Hematopoietic multipotent progenitor cell treated with erythropoietin and hydrocortisone succinate and interleukin-3 and kit ligand, for 17 days (in vitro differentiated cells): Measurements from ENCODE around the gene FAM107B.
A peak's percentile ranks its signal among the peaks of the same experiment; 100 is the strongest.

Experiments used
- DNase-seq: peaks from one replicate; pipeline ENCODE4 v3.0.0-alpha.2; 2015; ENCODE audit warnings: low spot score

FAM107B gene

GRCh38 chr10:14556285-14556956 lies 218.3 kb downstream of the FAM107B start:
- no peak for DNase-seq

GRCh38 chr10:14555807-14556206 lies 218.9 kb downstream of the FAM107B start:
- DNase-seq, result no peak

DNA sequence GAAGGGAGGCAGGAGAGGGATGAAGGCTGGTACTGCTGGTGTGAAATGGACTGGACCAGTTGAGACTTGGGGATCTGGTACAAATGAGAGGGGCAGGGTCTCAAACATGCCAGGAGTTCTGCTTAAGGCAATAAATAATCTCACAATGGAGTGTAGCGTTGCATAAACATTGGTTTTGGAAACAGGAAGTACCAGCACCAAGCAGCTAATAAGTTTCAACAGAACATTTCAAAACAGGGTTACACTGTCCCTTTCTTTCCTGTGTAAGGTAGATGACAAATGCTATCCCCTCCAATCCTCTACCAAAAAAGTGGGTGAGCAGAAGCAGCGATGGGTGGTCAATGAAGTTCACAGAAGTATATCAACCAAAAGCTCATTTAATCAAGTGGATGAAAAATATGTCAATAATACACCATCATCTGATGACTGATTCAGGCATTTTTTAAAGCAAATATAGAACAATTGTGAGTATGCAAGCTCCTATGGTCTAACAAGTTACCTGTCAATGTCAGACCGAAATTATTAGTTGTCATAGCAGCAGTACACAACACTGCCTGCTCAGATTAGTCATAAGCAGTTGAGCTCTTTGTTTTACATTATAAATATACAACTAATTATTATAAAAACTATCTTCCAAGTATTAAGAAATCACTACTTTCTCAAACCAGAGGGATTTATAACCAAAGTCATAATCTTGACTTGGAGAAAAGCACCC lies 220.0 kb downstream of the FAM107B start:
- DNase-seq, result no peak

DNA sequence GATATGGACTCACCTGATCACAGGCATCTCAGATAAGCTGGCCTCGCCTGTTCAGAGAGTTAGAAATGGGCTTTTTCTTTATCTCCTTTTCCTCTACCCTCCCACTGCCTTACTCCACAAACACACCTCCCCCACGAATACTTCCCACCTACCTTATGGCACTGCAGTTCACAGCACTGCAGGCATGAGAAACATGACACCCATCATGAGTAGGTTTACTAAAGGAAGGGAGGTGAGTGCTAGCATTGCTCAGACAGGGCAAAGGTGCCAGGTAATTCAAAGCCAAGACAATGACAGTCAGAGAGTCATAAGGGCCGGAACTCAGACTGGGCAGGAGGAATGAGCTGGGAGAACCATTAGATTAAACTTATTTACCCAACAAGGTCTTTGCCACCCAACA lies 220.6 kb downstream of the FAM107B start:
- DNase-seq, result no peak

DNA sequence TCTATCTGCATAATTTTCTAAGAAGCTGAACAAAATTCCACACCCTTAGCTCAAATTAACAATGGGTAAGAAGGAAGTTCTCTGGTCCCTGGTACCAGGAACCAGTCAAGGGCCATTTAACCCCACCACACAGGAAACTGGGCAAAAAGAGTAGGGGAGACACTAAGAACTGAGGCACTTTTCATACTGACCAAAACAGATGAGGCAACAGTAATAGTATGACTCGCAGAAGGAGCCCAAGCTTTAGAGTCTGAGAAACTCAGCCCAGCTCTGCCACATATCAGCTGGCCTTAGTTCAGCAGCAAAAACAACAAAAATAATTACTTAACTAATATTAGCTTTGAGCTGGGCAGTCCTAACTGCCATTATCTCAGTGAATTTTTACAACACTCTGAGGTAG lies 221.2 kb downstream of the FAM107B start:
- no peak for DNase-seq

GRCh38 chr10:14552015-14552414 lies 222.7 kb downstream of the FAM107B start:
- DNase-seq, result no peak

DNA sequence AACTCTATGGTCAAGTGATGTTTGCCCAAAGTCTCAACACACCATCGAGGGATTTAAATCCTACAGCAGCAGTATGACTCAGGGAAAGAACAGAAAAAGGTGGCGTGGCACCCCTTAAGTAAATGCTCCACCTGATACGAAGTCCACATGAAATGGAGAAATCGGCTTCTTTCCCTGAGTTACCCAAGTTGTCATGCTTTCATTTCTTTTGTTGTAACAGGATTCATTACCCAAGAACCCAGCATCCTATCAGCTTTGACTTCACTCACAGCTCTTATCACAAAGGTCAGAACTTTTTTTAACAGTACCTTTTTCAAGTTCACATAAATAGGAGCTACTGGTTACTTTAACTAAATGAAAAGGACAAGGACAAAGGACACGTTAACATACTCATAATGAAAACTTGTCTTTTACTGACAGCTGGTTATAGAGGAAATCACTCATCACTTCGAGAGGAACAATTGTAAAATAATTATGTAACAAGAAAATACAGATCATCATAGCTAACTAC lies 224.2 kb downstream of the FAM107B start:
- DNase-seq, result no peak

GRCh38 chr10:14549496-14549895 lies 225.2 kb downstream of the FAM107B start:
- DNase-seq, result no peak

DNA sequence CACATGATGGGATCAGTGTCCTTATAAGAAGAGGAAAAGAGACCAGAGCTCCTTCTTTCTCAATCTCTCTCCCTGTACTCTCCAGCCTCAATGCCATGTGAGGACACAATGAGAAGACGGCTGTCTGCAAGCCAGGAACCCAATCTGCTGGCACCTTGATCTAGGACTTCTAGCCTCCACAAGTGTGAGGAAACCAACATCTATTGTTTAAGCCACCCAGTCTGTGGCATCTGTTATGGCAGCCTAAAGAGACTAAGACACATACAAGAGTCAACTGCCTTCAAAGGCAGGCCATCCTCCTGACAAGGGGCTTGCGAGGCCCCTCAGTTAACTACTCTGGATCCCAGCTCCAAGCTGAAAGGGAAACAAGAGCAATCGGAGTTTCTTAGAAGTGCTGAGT lies 225.7 kb downstream of the FAM107B start:
- DNase-seq, result no peak

DNA sequence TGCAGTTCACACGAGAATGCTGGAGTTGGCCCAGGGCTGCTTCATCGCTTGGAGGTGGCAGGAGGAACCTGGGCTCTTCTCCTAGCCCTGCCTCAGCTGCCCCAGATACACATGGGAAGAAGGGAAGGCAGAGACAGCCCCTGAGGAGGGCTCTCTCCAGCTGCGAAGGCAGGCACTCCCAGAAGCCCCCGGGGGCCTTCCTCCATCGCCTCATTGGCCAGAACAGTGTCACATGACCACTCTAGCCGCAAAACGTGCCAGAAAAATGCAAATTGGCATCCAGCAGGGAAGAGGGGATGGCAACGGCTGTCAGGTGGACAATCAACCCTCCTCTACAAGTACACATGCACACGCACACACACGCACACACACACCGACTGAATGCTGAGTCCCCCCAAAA lies 226.2 kb downstream of the FAM107B start:
- DNase-seq, result no peak

- DNase-seq, result no peak
Measured at GRCh38 chr10:14547816-14548215, 226.9 kb downstream of the FAM107B start.

DNA sequence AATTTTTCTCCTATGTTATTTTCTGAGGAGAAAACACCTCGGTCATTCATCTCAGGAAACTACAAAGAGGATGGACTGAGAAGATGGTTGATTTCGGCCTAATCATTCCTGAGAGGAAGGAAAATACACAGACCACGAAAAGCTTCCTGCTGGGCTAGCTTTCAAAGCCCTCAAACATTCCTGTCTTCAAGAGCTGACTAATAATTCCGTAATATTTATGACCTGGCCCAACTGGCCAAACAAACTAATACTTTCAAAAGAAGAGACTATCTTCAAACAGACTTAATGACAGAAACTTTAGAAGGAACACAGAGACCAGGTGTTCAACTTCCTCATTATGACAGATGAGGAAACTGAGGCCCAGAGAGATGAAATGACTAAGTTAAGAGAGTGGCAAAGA lies 228.9 kb downstream of the FAM107B start:
- DNase-seq, result no peak

- no peak for DNase-seq
Measured at GRCh38 chr10:14543904-14544210, 230.8 kb downstream of the FAM107B start.

- no peak for DNase-seq
Measured at GRCh38 chr10:14543046-14543903, 231.4 kb downstream of the FAM107B start.

DNA sequence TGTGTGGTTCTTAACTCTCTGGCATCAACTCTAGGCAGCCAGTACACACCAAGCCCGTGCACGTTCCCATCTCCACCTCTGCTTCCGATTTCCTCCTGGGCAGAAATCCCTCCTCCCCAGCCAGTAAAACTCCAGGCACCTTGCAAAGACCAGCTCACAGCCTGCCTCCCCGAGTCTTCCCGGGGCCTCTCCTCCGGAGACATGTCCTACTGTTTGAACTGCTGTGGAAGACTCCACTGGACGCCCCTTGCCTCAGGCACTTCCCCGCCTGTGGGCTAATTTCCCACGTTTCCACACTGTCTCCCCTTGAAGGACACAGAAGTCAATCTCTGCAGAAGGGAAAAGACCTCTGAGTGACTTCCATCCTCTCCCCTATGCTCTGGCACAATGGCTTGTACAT lies 233.3 kb downstream of the FAM107B start:
- no peak for DNase-seq

- no peak for DNase-seq
Measured at GRCh38 chr10:14540611-14541010, 234.1 kb downstream of the FAM107B start.

GRCh38 chr10:14540062-14540461 lies 234.6 kb downstream of the FAM107B start:
- DNase-seq, result no peak

- no peak for DNase-seq
Measured at GRCh38 chr10:14539176-14539575, 235.5 kb downstream of the FAM107B start.

DNA sequence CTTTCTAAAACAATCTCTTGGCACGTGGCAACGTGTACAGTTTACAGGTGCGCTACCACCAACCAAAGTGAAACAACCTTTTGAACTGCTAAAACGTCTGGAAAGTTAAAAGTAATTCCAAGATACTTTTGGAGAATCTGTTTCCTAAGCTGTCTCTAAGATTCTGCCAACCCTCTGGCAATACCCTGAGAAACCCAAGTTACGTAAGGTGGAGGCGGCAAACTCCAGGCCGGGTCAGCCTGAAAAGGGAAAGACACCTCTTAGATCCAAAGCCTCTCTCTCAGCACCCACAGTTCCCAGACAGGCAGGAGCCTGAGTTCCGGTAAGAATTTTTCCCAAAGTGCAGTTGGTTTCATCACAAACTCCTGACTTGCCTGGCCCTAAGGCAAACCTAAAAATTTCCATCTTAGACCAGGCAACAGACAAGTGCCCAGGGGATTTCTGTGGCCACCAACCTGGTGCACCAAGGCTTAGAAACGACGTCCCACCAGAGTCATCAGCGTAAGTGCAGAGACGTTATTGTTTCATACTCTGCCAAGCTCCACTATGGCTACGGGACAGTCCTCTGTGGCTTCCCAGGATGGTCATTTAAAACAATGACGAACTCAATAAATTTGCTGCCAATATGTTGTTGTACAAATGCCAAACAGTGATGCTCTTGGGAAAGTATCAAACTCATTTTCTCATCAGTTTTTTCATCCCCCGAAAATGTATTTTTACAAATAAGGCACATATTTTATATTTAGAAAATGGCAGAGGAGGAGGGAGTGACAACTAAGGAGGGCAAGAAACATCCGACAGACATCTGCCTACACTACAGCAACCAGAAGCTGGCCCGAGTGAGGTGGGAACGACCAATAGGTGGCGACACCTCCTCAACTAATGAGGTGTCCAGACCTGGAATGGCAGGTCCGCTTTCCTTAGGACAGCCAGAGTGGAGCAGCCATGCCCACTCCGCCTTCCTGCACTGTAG lies 238.2 kb downstream of the FAM107B start:
- peak; percentile 13 for DNase-seq

GRCh38 chr10:14535457-14536130 lies 239.1 kb downstream of the FAM107B start:
- DNase-seq, result no peak

DNA sequence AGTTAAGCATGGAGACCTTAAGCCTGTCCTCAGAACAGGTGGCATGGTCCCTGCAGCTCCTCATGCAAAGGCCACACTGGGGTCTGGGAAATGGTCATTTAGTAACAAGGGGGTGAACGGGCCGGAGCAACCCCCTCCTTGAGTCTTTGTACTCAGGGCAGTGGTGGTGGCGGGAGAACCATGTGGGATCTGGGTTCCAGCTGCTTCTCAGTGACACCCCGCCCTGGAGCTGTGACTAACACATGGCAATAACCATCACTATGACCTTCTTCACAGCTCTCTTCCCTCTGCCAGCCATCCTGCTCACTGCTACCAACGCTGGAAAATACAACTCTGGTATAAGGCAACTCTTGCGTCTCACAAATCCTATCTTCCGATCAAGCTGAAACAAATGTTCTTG lies 240.5 kb downstream of the FAM107B start:
- no peak for DNase-seq
